GM21515 (cell line): ENCODE results near the gene DNASE2.

Source experiments
- ATAC-seq: cut with Tn5 transposase; IDR thresholded peaks from one replicate; pipeline ENCODE4 v1.9.1; 2021; ENCODE audit not compliant: unreplicated experiment

DNASE2 gene

DNA sequence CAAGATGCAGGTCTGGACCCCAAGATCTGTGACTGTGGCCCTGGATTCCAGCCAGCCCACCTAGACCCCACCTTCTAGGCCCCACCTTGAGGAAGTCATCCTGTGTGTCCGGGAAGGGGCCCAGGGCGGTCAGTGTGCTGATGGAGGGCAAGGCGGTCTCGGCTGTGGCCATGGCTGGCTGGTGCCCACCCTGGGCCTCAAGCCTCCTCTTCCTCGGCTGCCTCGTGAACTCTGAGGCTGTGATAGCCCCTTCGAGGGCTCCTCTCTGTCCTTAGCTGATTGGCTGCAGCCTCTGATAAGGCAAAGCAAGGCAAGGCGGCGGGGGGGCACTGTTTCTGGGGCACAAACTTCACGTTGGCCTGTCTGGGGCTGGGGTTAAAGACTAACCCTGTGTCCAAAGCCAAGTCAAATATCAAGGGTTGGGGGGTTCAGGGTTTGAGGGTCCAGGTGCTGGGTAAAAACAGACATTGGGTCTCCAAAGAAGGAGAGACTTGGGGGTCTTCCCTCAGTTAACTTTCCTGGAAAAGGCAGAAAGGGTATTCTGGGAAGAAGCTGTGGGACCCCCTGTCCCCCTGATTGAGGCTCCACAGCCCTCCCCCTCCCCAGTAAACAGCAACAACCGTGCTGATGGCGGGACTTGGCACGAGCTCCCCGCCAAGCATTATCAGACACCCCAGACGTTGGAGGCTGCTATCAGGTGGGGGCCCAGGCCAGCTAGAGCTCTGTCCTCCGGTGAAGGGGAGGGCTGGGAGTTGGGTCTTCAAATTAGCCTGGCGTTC is 5.9 kb upstream of the DNASE2 start, which contains the start of gene KLF1:
TSS of gene KLF1 (minus strand) at position 233 of the 779 bp plus-strand sequence. CDS start at position 172, 61 bp downstream.
- no peak for ATAC-seq

DNA sequence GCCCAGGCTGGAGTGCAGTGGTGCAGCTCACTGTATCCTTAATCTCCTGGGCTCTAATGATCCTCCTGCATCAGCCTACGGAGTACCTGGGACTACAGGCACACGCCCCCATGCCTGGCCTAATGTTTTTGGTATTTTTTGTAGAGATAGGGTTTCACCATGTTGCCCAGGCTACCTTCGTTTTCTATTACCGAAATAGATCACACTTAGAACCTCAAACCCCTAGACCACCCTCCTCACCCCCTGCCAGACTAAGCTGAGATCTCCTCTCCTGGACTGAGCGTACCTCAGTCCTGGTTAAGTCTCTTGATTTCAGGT is 5.4 kb upstream of the DNASE2 start:
- ATAC-seq, result no peak

DNA sequence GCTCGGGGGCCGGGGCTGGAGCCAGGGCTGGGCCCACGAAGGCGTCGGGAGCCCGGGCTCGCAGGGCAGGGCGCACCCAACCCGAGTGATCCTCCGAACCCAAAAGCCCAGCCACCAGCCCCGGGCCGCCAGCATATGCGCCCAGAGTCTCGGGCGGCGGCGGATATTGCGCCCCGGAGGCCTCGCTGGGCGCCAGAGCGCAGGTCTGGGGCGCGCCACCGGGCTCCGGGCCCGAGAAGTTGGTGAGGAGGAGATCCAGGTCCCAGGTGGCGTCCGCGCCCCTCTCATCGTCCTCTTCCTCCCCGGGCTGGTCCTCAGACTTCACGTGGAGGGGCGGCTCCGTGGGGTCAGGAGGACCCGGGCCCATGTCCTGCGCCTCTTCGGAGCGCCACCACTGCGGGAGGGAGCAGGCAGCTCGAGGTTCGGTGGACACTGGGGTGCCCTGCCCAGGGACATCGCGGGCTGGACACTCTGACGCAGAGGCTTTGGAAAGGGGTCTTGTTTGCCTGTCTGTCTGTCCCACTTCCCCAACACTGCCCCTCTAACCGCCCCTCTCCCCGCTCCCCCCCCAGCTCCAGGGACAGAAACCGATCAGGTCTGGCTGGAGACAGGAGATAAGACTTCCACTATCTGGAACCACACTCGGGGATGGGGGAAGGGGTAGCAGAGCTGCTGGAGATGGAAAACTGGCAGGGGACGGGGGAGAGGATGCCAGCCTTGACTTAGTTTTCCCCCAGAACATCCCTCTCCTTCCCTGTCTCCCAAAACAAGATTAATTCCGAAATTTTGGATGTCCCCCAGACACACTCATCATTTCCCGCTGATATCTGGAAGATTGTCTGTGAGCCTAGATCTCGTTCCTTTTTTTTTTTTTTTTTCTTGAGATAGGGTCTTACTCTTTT is 4.8 kb upstream of the DNASE2 start:
- no peak for ATAC-seq

DNA sequence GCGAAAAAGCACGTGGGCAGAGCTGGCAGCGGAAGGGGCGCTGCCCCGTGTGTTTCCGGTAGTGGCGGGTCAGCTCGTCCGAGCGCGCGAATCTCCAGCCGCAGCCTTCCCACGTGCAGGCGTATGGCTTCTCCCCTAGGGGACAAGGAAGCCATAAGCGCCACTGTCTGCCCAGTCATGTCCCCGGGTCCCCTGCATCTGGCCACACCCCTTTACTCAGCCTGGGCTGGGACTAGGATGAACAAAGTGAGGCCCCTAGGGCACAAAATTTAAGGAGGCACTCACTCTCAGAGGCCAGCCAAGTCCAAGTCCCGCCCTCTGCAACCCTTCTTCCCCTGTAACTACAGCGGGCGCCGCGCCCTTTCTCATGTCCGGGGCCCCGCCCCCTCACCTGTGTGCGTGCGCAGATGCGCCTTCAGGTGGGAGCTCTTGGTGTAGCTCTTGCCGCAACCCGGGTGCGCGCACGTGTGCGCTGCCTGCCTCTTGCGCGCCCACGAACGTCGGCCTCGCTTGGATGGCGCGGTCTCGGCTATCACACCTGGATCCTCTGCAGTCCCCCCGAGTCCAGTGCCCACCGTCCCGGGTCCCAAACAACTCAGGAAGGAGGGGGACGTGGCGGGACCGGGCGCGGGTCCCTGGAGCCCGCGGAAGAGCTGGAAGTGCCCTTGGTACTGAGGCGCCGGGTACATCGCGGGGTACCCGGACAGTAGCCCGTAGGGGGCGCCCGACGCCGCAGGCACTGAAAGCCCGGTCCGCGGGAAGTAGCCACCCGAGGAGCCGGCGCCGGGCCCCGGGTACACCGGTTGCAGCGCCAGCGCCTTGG is 3.9 kb upstream of the DNASE2 start:
- no peak for ATAC-seq

DNA sequence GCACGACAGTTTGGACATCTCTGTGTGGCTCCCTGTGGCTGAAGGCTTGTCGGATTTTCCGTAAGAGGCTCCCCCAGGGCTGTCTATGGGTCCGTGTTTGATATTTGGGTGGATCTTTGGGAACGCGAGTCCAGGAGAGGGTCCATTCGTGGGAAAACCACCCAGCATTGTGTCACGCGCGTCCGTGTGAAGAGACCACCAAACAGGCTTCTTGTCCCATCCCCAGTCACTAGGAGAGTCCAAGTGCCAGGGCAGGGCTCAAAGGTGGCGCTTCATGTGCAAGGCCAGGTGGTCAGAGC is 3.3 kb upstream of the DNASE2 start:
- ATAC-seq, result no peak

DNA sequence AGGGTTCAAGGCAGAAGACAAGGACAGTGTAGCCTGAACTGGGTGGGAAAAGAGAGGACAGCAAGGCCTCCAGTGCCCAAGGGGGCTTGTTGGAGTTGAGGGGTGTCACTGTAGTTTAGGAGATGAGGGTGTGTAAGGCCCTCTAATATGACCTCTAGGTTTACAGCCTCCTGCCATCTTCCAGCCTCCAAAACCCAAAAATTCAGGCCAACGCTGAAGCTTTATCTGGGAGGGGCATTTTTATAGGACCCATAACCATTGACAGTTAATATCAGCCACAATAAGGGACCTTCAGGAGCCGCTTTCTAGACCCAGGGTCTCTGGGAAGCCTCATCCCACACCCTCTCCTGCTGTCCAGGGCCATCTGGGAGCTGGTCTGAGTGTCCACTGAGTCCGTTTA is 3.0 kb upstream of the DNASE2 start:
- ATAC-seq, result no peak

DNA sequence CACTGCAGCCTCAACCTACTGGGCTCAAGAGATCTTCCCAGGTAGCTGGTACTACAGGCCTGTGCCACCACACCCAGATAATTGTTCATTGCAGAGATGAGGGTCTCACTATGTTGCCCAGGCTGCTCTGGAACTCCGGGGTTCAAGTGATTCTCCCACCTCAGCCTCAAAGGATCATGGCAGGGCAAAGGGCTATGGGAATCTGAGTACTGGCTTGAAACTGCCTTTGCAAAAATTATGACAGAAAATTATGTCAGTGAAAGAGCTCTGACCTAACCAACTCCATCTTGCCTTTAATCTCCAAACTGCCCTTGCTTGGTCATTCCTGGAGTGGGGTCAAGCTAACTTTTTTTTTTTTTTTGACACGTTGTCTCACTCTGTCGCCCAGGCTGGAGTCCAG is 1.3 kb upstream of the DNASE2 start:
- ATAC-seq, result no peak

DNA sequence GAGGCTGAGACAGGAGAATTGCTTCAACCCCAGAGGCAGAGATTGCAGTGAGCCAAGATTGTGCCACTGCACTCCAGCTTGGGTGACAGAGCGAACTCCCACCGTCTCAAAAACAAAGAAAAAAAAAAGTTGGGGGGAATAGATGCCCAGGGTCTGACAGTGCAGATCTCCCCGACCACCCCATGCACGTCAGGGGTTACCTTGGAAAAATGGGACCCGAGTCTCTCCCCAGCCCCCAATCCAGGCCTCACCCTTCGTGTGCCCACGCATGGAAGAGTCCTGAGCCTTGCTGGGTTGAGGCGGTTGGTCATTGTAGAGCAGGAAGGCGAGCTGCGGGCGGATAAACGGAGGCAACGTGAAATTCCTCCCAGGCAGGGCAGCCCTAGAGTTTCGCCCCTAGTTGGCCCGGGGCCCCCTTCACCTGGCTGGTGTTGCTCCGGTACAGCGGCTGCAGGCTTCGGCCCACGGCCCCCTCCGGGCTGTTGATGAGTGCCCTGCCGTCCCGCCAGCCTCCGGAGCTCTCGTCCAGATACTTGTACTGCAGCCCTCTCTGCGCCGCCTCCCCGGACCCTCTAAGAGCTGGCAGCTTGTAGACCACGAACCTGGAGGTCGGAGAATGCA is 588 bp downstream of the DNASE2 start:
- no peak for ATAC-seq

DNA sequence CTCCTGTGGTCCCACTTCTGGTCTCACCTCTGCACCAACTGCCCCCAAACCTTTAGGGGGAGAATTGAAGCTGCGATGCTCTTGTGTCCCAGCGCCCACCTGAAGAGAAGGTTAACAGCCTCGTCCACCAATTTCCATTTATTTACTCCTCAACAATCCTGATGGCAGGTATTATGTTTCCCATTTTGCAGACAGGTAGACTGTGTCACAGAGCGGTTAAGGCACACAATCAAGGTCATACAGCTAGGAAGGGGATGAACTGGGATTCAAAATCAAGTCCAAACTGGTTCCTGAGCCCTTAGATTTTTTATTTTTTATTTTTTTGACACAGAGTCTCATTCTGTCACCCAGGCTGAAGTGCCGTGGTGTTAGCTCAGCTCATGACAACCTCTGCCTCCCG is 6.2 kb downstream of the DNASE2 start:
- no peak for ATAC-seq

DNA sequence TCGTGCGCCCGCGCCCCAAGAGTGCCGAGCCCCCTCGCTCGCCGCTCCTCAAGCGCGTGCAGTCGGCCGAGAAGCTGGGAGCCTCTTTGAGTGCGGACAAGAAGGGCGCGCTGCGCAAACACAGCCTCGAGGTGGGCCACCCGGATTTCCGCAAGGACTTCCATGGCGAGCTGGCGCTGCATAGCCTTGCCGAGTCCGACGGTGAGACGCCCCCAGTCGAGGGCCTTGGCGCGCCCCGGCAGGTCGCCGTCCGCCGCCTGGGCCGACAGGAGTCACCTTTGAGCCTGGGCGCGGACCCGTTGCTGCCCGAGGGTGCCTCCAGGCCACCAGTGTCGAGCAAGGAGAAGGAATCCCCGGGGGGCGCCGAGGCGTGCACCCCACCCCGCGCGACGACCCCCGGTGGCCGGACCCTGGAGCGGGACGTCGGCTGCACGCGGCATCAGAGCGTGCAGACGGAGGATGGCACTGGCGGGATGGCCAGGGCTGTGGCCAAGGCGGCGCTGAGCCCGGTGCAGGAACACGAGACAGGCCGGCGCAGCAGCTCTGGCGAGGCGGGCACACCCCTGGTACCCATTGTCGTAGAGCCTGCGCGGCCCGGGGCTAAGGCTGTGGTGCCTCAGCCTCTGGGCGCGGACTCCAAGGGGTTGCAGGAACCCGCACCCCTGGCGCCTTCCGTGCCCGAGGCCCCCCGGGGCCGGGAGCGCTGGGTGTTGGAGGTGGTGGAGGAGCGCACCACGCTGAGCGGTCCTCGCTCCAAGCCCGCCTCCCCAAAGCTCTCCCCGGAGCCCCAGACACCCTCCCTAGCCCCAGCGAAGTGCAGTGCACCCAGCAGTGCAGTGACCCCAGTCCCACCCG is 7.1 kb downstream of the DNASE2 start:
- ATAC-seq, result no peak

DNA sequence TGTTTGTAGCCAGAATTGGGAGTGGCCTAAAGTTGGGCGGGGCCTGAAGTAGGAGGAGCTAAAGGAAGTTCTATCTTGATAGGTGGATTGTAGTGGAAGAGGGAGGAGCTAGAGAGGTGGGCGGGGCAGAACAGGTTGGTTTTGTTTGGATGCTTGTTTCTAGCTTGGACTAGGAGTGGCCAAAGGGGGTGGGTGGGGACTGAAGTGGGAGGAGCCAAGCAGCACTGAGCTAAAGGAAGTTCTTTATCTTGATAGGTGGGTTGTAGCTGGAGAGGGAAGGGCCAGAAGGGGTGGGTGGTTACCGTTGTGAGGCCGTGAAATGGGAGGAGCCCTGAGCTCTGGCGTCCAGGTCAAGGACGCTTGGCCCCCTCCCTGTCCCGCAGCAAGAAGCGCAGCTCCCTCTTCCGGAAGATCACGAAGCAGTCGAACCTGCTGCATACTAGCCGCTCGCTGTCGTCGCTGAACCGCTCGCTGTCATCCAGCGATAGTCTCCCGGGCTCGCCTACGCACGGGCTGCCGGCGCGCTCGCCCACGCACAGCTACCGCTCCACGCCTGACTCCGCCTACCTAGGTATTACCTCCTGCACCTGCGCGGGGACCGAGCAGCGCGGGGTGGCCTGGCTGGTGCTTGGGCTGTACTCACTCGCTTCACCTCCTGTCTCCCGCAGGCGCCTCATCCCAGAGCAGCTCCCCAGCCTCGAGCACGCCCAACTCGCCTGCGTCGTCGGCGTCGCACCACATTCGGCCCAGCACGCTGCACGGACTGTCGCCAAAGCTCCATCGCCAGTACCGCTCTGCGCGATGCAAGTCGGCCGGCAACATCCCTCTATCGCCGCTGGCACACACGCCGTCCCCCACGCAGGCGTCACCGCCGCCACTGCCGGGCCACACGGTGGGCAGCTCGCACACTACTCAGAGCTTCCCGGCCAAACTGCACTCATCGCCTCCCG is 8.0 kb downstream of the DNASE2 start:
- ATAC-seq, result no peak

DNA sequence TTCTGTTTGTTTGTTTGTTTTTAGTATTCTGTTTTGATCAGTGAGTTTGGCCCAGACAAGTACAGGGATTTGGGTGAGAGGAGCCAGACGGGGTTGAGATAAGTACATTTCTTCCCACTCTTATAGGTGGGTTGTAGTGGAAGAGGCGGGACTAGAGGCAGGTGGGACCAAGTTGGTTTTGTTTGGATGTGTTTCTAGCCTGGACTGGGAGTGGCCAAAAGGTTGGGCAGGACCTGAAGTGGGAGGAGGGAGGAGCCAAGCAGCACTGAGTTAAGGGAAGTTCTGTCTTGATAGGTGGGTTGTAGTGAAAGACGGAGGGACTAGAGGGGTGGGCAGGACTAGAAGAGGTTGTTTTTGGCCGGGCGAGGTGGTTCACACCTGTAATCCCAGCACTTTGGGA is 9.0 kb downstream of the DNASE2 start:
- no peak for ATAC-seq

DNA sequence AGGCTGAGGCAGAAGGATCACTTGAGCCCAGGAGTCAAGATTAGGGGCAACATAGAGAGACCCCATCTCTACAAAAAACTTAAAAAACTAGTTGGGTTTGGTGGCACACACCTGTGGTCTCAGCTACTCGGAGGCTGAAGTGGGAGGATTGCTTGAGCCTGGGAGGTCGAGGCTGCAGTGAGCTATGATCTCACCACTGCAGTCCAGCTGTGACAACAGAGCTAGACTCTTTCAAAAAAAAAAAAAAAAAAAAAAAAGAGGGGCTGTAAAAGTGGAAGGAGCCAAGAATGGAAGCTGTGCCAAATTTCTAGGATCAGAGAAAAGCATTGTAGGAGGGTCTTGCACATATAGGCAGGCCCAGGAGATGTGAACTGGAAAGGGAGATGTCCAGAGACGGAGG is 9.6 kb downstream of the DNASE2 start:
- ATAC-seq, result no peak

DNA sequence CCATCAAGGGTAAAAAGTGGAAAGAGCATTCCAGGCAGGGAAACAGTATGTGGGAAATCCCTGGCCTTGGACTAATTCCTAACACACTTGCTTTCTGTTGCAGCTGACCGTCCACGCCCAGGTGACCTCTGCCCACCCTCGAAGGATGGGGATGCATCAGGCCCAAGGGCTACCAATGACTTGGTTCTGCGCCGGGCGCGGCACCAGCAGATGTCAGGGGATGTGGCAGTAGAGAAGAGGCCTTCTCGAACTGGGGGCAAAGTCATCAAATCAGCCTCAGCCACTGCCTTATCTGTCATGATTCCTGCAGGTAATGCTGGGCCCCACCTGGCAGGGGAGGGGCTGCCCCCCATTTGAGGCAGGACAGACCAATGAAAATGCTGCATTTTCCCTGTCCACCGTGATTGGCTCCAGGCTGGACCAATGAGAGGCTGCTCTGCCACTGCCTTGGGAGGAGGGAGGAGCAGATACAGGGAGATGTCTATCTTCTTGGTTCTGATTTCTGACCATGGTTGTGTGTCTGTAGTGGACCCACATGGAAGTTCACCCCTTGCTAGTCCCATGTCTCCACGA is 12.6 kb downstream of the DNASE2 start:
- ATAC-seq, result no peak

DNA sequence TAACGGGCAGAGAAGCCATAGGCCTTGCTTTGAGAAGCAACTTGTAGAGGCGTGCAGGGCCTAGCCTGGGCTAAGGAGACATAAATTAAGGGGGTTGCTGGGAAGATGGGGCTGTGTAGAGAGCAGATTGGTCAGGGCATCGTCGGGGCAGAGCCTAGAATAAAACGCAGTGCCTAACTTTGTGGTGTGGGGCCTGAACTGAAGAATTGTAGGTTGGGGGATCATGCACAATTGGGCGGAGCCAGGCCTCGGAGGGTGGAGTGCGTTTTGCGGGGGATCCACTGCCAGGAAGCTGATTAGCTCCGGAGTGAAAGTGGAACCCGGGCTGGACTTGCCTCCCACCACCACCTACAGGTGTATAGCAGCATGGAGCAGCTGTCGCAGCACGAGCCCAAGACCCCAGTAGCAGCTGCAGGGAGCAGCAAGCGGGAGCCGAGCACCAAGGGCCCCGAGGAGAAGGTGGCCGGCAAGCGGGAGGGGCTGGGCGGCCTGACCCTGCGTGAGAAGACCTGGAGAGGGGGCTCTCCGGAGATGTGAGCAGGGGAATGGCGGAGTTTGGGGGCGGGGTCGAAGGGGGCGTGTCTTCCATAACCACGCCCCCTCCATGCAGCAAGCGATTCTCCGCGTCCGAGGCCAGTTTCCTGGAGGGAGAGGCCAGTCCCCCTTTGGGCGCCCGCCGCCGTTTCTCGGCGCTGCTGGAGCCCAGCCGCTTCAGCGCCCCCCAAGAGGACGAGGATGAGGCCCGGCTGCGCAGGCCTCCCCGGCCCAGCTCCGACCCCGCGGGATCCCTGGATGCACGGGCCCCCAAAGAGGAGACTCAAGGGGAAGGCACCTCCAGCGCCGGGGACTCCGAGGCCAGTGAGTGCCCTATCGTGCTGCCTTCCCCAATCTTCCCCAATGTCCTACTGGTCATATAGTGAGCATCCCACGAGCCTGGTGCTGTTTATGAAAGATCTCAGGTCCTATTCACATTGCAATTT is 13.8 kb downstream of the DNASE2 start:
- ATAC-seq, result no peak

DNA sequence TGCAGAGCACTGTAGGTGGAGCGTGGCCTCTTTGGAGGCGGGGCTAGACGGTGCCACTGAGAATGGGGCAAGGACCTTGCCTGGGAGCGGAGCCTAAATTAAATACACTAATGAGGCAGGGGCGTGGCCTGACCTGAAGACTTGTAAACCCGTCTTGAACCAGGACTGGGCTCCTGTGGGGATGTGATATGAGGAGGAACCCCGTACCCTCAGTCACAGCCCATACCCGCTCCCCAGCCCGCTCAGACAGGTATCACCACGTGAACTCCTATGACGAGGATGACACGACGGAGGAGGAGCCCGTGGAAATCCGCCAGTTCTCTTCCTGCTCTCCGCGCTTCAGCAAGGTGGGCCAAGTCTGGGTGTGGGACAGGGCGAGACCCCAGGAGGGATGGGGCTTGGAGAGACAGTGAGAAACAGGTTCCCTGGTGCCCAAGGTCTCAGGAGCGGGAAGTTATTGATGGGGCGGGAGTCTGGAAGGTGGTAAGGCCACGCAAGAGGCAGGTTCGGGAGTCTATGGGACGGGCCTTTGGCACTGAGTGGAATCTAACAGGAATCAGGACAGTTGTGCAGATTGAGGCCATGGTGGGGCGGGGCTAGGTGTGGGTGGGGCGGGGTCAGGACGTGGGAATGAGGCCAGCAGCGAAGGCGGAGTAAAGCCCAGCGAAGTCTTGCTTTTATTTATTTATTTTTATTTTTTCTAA is 14.7 kb downstream of the DNASE2 start:
- no peak for ATAC-seq
